Measurements from ENCODE around the gene BRICD5. TPM values are rescaled to one million over a fixed set of nuclear protein-coding genes. Genes with fewer than 3 reads are reported as not detected.

BRICD5 gene
- total and polyA plus RNA-seq, 12 donors, result 0.36 to 57.4 (median 3.0) TPM

- Histone ChIP-seq H3K9me3 (replicated peaks in 1 of 3) (no peaks in the 10 kb centered on the region), H3K27ac (no peak overlapping the region), H3K4me3 (no peak overlapping the region), H3K4me1 (replicated peaks in 1 of 2) (peaks cover 15 to 29% of the 10 kb centered on the region in 2 donors), H3K36me3 (replicated peaks in 1 of 2) (peaks cover 0 to 45% of the 10 kb centered on the region in 2 donors), H3K27me3 (no peaks in the 10 kb centered on the region)
- TF ChIP-seq, protein P1, sequence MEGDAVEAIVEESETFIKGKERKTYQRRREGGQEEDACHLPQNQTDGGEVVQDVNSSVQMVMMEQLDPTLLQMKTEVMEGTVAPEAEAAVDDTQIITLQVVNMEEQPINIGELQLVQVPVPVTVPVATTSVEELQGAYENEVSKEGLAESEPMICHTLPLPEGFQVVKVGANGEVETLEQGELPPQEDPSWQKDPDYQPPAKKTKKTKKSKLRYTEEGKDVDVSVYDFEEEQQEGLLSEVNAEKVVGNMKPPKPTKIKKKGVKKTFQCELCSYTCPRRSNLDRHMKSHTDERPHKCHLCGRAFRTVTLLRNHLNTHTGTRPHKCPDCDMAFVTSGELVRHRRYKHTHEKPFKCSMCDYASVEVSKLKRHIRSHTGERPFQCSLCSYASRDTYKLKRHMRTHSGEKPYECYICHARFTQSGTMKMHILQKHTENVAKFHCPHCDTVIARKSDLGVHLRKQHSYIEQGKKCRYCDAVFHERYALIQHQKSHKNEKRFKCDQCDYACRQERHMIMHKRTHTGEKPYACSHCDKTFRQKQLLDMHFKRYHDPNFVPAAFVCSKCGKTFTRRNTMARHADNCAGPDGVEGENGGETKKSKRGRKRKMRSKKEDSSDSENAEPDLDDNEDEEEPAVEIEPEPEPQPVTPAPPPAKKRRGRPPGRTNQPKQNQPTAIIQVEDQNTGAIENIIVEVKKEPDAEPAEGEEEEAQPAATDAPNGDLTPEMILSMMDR (IDR thresholded peaks at IDR 0.05), result no peak
- no peak for TF ChIP-seq POLR2A (IDR thresholded peaks at IDR 0.05)
- no peak for DNase-seq
- intact Hi-C loops (cut with DNase I), result no loop called here
- WGBS, 4 donors, result 88 to 95% (median 91%) methylated on average over 14 to 25 of the region's 25 CpGs
Observed at GRCh38 chr16:2228161-2228824, 17.6 kb upstream of the BRICD5 start.

DNA sequence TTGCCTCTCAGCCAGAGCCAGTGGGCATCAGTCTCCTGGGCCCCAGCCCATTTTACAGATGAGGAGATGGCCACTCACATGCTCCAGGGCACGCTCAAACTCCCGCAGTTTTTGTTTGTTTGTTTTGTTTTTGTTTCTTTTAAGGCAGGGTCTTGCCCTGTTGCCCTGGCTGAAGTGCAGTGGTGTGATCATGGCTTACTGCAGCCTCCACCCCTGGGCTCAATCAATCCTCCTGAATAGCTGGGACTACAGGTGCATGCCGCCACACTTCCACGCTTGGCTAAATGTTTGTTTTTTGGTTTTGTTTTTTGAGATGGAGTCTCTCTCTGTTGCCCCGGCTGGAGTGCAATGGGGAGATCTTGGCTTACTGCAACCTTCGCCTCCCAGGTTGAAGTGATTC, 16.3 kb upstream of the BRICD5 start:
- Histone ChIP-seq H3K4me3 (no peak overlapping the region), H3K9me3 (replicated peaks in 1 of 3) (no peaks in the 10 kb centered on the region), H3K36me3 (replicated peaks in 1 of 2) (peaks cover 0 to 32% of the 10 kb centered on the region in 2 donors), H3K27ac (peak overlapping the region in 1 of 5 donors; percentile 19), H3K27me3 (no peaks in the 10 kb centered on the region), H3K4me1 (replicated peaks in 1 of 2) (peaks cover 18 to 29% of the 10 kb centered on the region in 2 donors)
- no peak for TF ChIP-seq POLR2A (IDR thresholded peaks at IDR 0.05)
- TF ChIP-seq, protein P1 (IDR thresholded peaks at IDR 0.05), result no peak
- DNase-seq, result no peak
- 87 to 96% (median 90%) methylated on average over 6 of the region's 6 CpGs for WGBS, 4 donors
- intact Hi-C loops (cut with DNase I), result no loop called here

DNA sequence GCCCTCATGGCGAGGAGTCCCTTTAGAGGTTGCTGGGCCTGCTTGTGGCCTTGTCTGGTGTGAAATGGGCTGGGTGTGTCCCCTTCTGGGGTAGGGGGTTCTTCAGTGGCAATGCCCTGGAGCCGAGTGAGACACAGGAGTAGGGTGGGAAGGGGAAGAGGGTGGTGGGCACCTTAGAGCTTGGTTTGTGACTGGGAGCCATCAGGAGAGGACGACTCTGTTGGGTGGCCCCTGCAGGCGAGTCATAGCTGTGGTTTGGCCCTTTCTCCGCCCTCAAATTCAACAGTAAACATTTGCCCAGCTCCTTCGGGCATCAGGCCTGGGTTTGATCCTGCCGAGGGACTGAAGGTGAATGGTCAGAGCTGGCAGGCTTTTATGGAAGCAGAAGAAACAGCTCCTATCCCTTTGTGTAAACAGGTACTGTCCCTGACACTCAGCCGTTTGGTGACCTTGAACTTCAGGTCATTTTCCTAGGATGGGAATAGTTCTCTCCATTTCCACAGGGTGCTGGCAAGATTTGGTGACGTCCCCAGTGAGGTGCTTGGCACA, 15.7 kb upstream of the BRICD5 start:
- peaks cover 0 to 26% of the 10 kb centered on the region in 2 donors for H3K36me3 ChIP-seq (replicated peaks in 1 of 2)
- 43 to 67% (median 48%) methylated on average over 7 to 9 of the region's 9 CpGs for WGBS, 4 donors
- no peak overlapping the region for H3K4me3 ChIP-seq
- H3K9me3 ChIP-seq (replicated peaks in 1 of 3), result no peaks in the 10 kb centered on the region
- peak overlapping the region in 3 of 5 donors; percentile 17 to 24 (median 19) for H3K27ac ChIP-seq
- peak in 1 of 7 donors; percentile 37 for DNase-seq
- TF ChIP-seq POLR2A (IDR thresholded peaks at IDR 0.05), result no peak
- TF ChIP-seq, protein P1 (IDR thresholded peaks at IDR 0.05), result no peak
- H3K27me3 ChIP-seq, result no peaks in the 10 kb centered on the region
- intact Hi-C loops (cut with DNase I), result no loop called here
- peaks cover 18 to 29% of the 10 kb centered on the region in 2 donors for H3K4me1 ChIP-seq (replicated peaks in 1 of 2)

DNA sequence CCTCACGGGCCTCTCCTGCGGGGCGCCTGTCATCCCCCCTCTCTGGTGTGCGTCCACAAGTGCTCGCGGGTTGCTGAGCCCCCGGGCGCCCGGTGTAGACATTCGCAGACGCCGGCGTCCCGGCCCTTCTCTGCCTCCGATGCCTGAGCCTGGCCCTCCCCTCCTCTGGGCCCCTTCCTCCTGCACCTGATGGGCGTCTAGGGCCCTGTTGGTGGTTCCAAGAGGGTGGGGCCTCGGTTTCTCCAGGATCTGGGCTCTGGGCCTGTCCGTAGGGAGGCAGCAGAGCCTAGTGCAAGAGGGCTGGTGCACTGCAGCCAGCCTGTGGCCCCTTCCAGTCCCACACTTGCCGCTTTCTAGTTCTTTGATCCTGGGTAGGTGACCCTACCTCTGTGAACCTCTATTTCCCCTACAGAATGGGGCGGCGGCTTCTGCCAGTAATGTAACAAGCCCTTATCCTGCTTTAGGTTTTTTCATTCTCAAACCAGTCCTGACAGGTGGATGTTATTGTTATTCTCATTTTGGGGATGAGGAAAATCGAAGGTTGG, 13.4 kb upstream of the BRICD5 start:
- Histone ChIP-seq H3K9me3 (replicated peaks in 1 of 3) (no peaks in the 10 kb centered on the region), H3K4me3 (peak overlapping the region; percentile 30 to 80 (median 71)), H3K27ac (peak overlapping the region in 4 of 5 donors; percentile 74 to 87 (median 78)), H3K4me1 (replicated peaks in 1 of 2) (peaks cover 18 to 26% of the 10 kb centered on the region in 2 donors), H3K27me3 (no peaks in the 10 kb centered on the region), H3K36me3 (replicated peaks in 1 of 2) (peaks cover 0 to 9% of the 10 kb centered on the region in 2 donors)
- peak in 5 of 7 donors; percentile 55 to 71 (median 69) for DNase-seq
- WGBS, 4 donors, result 6 to 41% (median 16%) methylated on average over 4 to 22 of the region's 22 CpGs
- TF ChIP-seq, protein P1 (IDR thresholded peaks at IDR 0.05), result peak in 2 of 6 experiments; percentile 16 to 24
- TF ChIP-seq POLR2A (IDR thresholded peaks at IDR 0.05), result no peak
- intact Hi-C loops (cut with DNase I), result no loop called here
